Lower lobe of right lung (tissue), 2 donors: ENCODE data around the gene NT5M. TPM values are rescaled to one million over a fixed set of nuclear protein-coding genes. Genes with fewer than 3 reads are reported as not detected.

Experiments
- ATAC-seq, 2 donors: fragments of 200-7000 bp; cut with Tn5 transposase; one replicate each; pipeline ENCODE4 v1.9.1; 2020 to 2022; ENCODE audit warnings: mild to moderate bottlenecking in 2 of 2, moderate library complexity in 2 of 2
- DNase-seq: peaks from one replicate; pipeline ENCODE4 v3.0.0-alpha.2; 2020
- H3K27ac ChIP-seq: fragments of 200-600 bp; one replicate; pipeline ENCODE4 v1.8.0; 2022
- H3K27me3 ChIP-seq: fragments of 200-600 bp; one replicate; pipeline ENCODE4 v1.8.0; 2022; ENCODE audit warnings: low read depth
- H3K36me3 ChIP-seq: fragments of 200-600 bp; one replicate; pipeline ENCODE4 v1.8.0; 2022; ENCODE audit warnings: mild to moderate bottlenecking
- H3K4me1 ChIP-seq: fragments of 200-600 bp; one replicate; pipeline ENCODE4 v1.8.0; 2022
- H3K4me3 ChIP-seq: fragments of 200-600 bp; one replicate; pipeline ENCODE4 v1.8.0; 2022; ENCODE audit warnings: mild to moderate bottlenecking
- H3K9me3 ChIP-seq: fragments of 200-600 bp; one replicate; pipeline ENCODE4 v1.8.0; 2022
- CTCF ChIP-seq: fragments of 200-600 bp; IDR thresholded peaks from one replicate; pipeline ENCODE4 v1.8.0; 2022; ENCODE audit warnings: antibody characterized with exemption, mild to moderate bottlenecking
- intact Hi-C: fragments of 100-400 bp; cut with DNase I; formaldehyde crosslinking; loops from one replicate; pipeline ENCODE4 v1.11.0; 2022
- total RNA-seq: library from RNA; stranded (reverse); fragmentation: NEBNext Ultra II Directional; extraction: Animal tissue kit (Norgen Biotek cat#: 25700); gene quantifications from one replicate; pipeline ENCODE4 v1.2.1, GENCODE V29; 2021
- donor health status: DM: no; HTN: yes; CAD: no; lungs with severe emphysema.

NT5M gene
- total RNA-seq, 1 donor from 2014 or later: 1.1 TPM

- DNase-seq: no peak
- intact Hi-C loops: no loop called here
- no peak for ATAC-seq
Measured at GRCh38 chr17:17370711-17371110, 67.5 kb downstream of the NT5M start.

GRCh38 chr17:17372856-17373520 is 69.8 kb downstream of the NT5M start:
- DNase-seq: no peak
- H3K4me1 ChIP-seq: peaks cover 37% of the 10 kb centered on the region
- ATAC-seq: no peak
- H3K36me3 ChIP-seq: no peaks in the 10 kb centered on the region
- H3K27me3 ChIP-seq: no peaks in the 10 kb centered on the region
- intact Hi-C loops: no loop called here
- no peak overlapping the region for H3K4me3 ChIP-seq
- TF ChIP-seq CTCF: no peak
- no peaks in the 10 kb centered on the region for H3K9me3 ChIP-seq
- H3K27ac ChIP-seq: no peak overlapping the region

More at GRCh38 chr17:17370711-17371110, 67.5 kb downstream of the NT5M start:
- Histone ChIP-seq H3K36me3 (no peaks in the 10 kb centered on the region), H3K27me3 (no peaks in the 10 kb centered on the region), H3K9me3 (no peaks in the 10 kb centered on the region), H3K4me3 (no peak overlapping the region), H3K27ac (no peak overlapping the region), H3K4me1 (peaks cover 16% of the 10 kb centered on the region)
- no peak for TF ChIP-seq CTCF

- Histone ChIP-seq H3K9me3 (no peaks in the 10 kb centered on the region), H3K27ac (peak overlapping the region; percentile 69), H3K36me3 (no peaks in the 10 kb centered on the region), H3K27me3 (no peaks in the 10 kb centered on the region), H3K4me1 (peaks cover 40% of the 10 kb centered on the region), H3K4me3 (no peak overlapping the region)
- ATAC-seq (no peak), DNase-seq (no peak)
- no peak for TF ChIP-seq CTCF
- intact Hi-C loops: no loop called here
Measured at GRCh38 chr17:17375841-17376240, 72.7 kb downstream of the NT5M start.

- no peak for TF ChIP-seq CTCF
- Histone ChIP-seq H3K4me1 (peaks cover 40% of the 10 kb centered on the region), H3K9me3 (no peaks in the 10 kb centered on the region), H3K27ac (peak overlapping the region; percentile 69), H3K36me3 (no peaks in the 10 kb centered on the region), H3K4me3 (no peak overlapping the region), H3K27me3 (no peaks in the 10 kb centered on the region)
- intact Hi-C loops: no loop called here
- peak; percentile 85 to 93 for ATAC-seq
- DNase-seq: no peak
Measured at GRCh38 chr17:17376362-17376761, 73.2 kb downstream of the NT5M start.

GRCh38 chr17:17377071-17377967 is 74.1 kb downstream of the NT5M start:
- Histone ChIP-seq H3K36me3 (no peaks in the 10 kb centered on the region), H3K27me3 (no peaks in the 10 kb centered on the region), H3K27ac (peak overlapping the region; percentile 69), H3K9me3 (no peaks in the 10 kb centered on the region), H3K4me1 (peaks cover 40% of the 10 kb centered on the region), H3K4me3 (no peak overlapping the region)
- no peak for TF ChIP-seq CTCF
- DNase-seq: peak; percentile 76
- ATAC-seq: peak; percentile 78 to 83
- intact Hi-C loops: no loop called here
